Measurements from ENCODE around the gene PRPSAP2.

PRPSAP2 gene

DNA sequence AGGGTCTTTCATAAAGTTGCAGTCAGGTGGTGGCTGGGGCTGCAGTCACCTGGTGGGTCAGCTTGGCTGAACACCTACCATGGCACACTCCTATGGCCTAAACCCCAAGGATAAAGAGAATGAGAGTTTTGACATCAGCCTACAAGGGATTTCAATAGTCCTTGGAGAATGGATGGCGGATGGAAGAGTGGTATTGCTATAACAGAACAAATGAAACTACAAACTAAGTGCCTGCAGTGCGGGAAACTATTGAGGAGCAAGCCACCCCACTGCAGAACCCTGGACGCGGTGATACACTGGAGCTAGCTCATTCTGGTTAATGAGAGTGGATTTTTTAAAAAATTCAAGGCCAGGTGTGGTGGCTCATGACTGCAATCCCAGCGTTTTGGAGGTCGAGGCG, 3.0 kb upstream of the PRPSAP2 start:
- H3K4me3 ChIP-seq (replicated peaks; ENCODE audit: low read depth, low read length): no peak overlapping the region
- TF ChIP-seq, protein P1, sequence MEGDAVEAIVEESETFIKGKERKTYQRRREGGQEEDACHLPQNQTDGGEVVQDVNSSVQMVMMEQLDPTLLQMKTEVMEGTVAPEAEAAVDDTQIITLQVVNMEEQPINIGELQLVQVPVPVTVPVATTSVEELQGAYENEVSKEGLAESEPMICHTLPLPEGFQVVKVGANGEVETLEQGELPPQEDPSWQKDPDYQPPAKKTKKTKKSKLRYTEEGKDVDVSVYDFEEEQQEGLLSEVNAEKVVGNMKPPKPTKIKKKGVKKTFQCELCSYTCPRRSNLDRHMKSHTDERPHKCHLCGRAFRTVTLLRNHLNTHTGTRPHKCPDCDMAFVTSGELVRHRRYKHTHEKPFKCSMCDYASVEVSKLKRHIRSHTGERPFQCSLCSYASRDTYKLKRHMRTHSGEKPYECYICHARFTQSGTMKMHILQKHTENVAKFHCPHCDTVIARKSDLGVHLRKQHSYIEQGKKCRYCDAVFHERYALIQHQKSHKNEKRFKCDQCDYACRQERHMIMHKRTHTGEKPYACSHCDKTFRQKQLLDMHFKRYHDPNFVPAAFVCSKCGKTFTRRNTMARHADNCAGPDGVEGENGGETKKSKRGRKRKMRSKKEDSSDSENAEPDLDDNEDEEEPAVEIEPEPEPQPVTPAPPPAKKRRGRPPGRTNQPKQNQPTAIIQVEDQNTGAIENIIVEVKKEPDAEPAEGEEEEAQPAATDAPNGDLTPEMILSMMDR (IDR thresholded peaks at IDR 0.05; ENCODE audit: low read length, missing control alignments): no peak
- no peak for DNase-seq (ENCODE audit: low read depth)

DNA sequence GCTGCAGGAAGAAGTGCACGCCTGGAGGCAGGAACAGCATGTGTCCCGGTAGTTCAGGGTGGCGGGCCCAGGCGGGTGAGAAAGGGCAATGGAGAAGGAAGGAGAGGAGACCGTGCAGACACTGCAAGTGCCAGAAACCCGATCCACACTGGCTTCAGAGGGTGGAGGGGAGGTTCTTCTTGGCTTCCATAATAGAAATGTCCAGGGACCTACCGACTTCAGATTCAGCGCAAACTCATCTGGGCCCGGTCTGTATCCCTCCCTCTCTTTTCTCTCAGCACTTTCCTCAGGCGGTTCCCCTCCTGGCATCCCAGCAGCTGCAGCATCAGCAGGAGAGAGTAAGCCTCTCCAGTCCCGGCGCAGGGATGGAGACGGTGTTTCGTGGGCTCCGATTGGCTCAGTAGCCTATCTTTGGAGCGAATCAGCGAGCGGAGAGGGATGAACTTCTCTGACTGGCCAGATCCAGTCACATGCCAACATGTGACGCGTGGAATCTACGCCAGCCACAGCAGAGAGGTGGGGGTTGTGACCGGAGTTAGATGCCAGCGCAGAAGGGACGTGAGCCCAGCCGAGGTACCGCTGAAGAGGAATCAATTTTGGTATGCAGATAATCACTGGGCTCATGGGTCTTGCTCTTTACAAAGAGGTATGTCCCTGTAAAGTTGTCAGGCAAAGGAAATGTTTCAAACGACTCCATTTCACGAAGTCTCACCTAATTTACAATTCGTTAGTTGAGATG, 1.9 kb upstream of the PRPSAP2 start:
- DNase-seq (ENCODE audit: low read depth): peak; percentile 95
- peak overlapping the region; percentile 72 for H3K4me3 ChIP-seq (replicated peaks; ENCODE audit: low read depth, low read length)
- TF ChIP-seq, protein P1 (IDR thresholded peaks at IDR 0.05; ENCODE audit: low read length, missing control alignments): no peak

DNA sequence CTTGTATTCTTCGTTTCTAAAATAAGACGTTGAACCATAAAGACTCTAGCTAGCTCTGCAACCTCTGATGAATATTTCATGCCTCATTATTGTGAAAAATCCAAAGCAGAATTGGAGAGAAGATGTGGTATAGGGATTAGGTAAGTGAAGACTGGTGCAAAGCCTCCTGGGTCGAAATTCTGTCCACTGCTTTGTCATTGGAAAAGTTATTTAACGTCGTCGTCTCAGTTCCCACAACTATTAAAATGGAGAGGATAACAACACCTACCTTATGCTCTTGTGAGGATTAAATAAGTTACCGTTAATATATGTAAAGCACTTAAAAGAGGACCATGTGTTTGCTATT, 1.4 kb upstream of the PRPSAP2 start:
- TF ChIP-seq, protein P1 (IDR thresholded peaks at IDR 0.05; ENCODE audit: low read length, missing control alignments): no peak
- H3K4me3 ChIP-seq (replicated peaks; ENCODE audit: low read depth, low read length): peak overlapping the region; percentile 72
- no peak for DNase-seq (ENCODE audit: low read depth)

DNA sequence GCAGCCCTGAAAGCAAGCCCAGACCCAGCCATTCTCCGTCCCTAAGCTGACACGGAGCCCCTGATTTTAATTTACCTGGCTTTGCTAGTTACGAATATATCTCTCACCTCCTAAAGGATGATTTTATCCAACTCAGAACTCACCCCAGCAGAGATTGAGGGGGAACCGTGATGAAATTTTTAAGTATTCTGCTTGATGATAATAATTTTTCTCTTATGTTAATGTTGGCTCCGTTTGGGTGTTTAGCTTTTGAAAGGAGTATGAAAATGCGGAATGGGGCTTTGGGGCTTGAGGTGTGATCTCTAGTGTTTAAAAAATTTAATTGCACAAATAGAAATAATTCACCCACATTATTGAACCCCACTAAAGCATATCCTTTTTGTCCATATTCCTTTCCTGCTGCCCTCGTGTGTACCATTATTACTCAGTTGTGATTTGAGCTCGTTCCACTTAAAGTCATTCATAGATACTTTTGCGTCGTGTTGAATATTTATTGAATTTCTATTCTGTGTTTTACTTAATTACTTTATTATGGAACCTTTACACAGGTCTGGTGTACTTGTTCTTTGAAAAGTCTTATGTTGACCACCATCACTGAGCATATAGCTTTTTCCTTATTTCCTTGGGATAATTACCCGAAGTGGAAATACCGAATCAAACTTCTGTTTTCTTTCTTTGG, 775 bp downstream of the PRPSAP2 start:
- peak overlapping the region; percentile 67 for H3K4me3 ChIP-seq (replicated peaks; ENCODE audit: low read depth, low read length)
- no peak for DNase-seq (ENCODE audit: low read depth)
- TF ChIP-seq, protein P1 (IDR thresholded peaks at IDR 0.05; ENCODE audit: low read length, missing control alignments): no peak

DNA sequence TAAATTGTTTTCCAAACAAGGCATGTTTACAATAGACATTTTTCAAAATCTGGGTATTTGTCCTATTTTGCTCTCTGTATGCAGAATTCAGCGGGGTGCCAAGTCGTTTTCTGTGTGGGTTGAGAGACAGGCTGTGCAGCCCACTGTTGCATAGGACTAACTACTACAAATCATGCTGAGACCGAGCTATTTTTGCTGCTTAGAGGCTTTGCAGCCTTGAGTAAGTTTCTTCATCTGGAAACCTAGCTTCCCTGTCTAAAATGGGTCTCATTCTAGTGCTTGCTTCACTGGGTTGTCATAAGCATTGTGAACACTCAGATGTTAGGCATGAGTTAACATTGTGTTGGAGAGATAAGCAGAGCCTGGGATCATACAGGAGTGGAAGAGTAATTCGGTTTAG, 1.3 kb downstream of the PRPSAP2 start:
- TF ChIP-seq, protein P1 (IDR thresholded peaks at IDR 0.05; ENCODE audit: low read length, missing control alignments): no peak
- H3K4me3 ChIP-seq (replicated peaks; ENCODE audit: low read depth, low read length): peak overlapping the region; percentile 67
- peak; percentile 75 for DNase-seq (ENCODE audit: low read depth)

DNA sequence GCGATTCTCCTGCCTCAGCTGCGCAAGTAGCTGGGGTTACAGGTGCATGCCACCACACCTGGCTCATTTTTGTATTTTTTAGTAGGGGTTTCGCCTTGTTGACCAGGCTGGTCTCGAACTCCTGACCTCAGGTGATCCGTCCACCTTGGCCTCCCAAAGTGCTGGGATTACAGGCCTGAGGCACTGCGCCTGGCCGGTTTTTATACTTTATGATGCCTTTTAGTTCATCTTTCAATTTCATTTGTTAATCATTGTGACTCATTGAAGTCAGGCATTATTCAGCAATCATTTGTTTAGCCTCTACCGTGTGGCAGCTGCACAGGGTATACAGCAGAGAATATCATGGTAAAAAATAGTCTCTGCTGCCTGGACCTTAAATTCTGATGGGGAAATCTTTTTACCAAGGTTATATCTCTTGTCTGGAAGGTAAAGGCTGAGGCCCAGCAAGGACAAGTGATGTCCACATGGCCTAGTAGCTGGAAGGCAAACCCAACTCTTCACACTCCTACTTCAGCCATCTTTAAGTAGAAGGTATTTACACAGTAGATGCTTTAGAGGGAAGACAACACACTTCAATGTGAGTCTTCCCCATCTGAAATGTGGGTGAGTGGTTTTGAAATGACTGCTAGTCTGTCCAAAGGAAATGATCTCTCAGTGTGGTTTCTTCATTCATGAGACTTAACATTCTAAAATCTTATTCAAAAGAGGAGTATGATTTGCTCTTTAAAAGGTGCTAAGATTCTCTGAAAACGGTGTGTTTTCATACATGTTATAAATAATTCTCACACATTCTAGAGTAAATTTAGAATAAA, 2.4 kb downstream of the PRPSAP2 start:
- no peak for DNase-seq (ENCODE audit: low read depth)
- no peak overlapping the region for H3K4me3 ChIP-seq (replicated peaks; ENCODE audit: low read depth, low read length)

More for the DNA sequence above, 2.4 kb downstream of the PRPSAP2 start:
- TF ChIP-seq, protein P1 (IDR thresholded peaks at IDR 0.05; ENCODE audit: low read length, missing control alignments): no peak
